Vagina (tissue), 2 donors: ENCODE measurements around the gene KCTD7.

ENCODE experiments used
- CTCF ChIP-seq, 3 experiments: fragments of 450-650 bp in 2 of 3; fragments of 200-600 bp in 1 of 3; sonication (generic) in 1 of 3; IDR thresholded peaks; one replicate each; pipeline ENCODE4 v1.5.1; 2017 to 2019; ENCODE audit warnings: antibody characterized with exemption in 3 of 3, mild to moderate bottlenecking in 2 of 3, moderate library complexity in 2 of 3
- POLR2A ChIP-seq, 2 donors: fragments of 450-650 bp; IDR thresholded peaks; one replicate each; pipeline ENCODE4 v1.6.1; 2017; ENCODE audit warnings: antibody characterized with exemption in 2 of 2, mild to moderate bottlenecking in 2 of 2, moderate library complexity in 2 of 2
- POLR2AphosphoS5 ChIP-seq, 2 donors: sonication (generic); formaldehyde crosslinking; IDR thresholded peaks; one replicate each; pipeline ENCODE4 v1.9.0; 2017; ENCODE audit warnings: antibody characterized with exemption in 2 of 2, mild to moderate bottlenecking in 2 of 2, low read depth in 1 of 2; ENCODE audit not compliant: insufficient read depth in 1 of 2

- TF ChIP-seq POLR2AphosphoS5 (IDR thresholded peaks at IDR 0.05; ENCODE audit: insufficient read depth in 1 of 2, low read depth in 1 of 2) (no peak), POLR2A (IDR thresholded peaks at IDR 0.05) (no peak), CTCF (IDR thresholded peaks at IDR 0.05) (no peak)
Measured at GRCh38 chr7:66641526-66641871, 12.8 kb downstream of the KCTD7 start.
